H1 (cell line): ENCODE data around the gene HEATR1. TPM values are rescaled to one million over a fixed set of nuclear protein-coding genes. Genes with fewer than 3 reads are reported as not detected.

Experiments used
- CTCF ChIA-PET: fragments of 300-600 bp; sonication (Branson Sonifier 250); formaldehyde crosslinking; loops from one replicate; lab custom pipeline; 2021; ENCODE audit not compliant: partially characterized antibody; lab: Charles Lee
- POLR2A ChIA-PET: fragments of 300-600 bp; sonication (Branson Sonifier 250); formaldehyde crosslinking; loops from one replicate; lab custom pipeline; 2021; ENCODE audit warnings: inconsistent platforms; ENCODE audit not compliant: partially characterized antibody; lab: Charles Lee
- DNase-seq, 2 experiments: peaks; one replicate each; pipeline versions ENCODE4 v3.0.0 to v3.0.0-alpha.2; 2010 to 2022; ENCODE audit warnings: low spot score in 2 of 2, low read depth in 1 of 2, mixed read lengths in 1 of 2
- FAIRE-seq: peaks from 2 replicates; lab custom pipeline; 2011; peaks lifted over from hg19 to GRCh38; lab: Jason Lieb, UNC
- H2AFZ ChIP-seq: 2 replicates; pipeline ENCODE4 v1.8.1; 2012; ENCODE audit warnings: low read length, inconsistent platforms
- H2AK5ac ChIP-seq: 2 replicates; pipeline ENCODE4 v1.6.1; 2013; ENCODE audit warnings: low read depth, low read length
- H2BK120ac ChIP-seq: replicated peaks from 2 replicates; pipeline ENCODE3; 2013; ENCODE audit warnings: low read depth, low read length, inconsistent platforms
- H2BK12ac ChIP-seq: 2 replicates; pipeline ENCODE4 v1.6.1; 2013; ENCODE audit warnings: low read depth, low read length
- H2BK15ac ChIP-seq: 2 replicates; pipeline ENCODE4 v1.6.1; 2013; ENCODE audit warnings: low read length
- H2BK20ac ChIP-seq: 2 replicates; pipeline ENCODE4 v1.6.1; 2013; ENCODE audit warnings: low read length
- H2BK5ac ChIP-seq: 2 replicates; pipeline ENCODE4 v1.6.1; 2013; ENCODE audit warnings: low read depth, low read length
- H3K14ac ChIP-seq: 2 replicates; pipeline ENCODE4 v1.6.1; 2013; ENCODE audit warnings: inconsistent platforms; ENCODE audit not compliant: insufficient read length
- H3K18ac ChIP-seq: 2 replicates; pipeline ENCODE4 v1.6.1; 2013; ENCODE audit warnings: low read length; ENCODE audit errors: extremely low read depth
- H3K23ac ChIP-seq: 2 replicates; pipeline ENCODE4 v1.6.1; 2013; ENCODE audit warnings: inconsistent platforms; ENCODE audit not compliant: insufficient read length
- H3K23me2 ChIP-seq: 2 replicates; pipeline ENCODE4 v1.6.1; 2013; ENCODE audit warnings: low read depth, low read length
- H3K27ac ChIP-seq: 2 replicates; pipeline ENCODE4 v1.6.1; 2011; ENCODE audit warnings: low read depth, low read length, inconsistent platforms
- H3K27me3 ChIP-seq, 4 experiments: replicated peaks in 1 of 4; 1 replicate in 1 of 4; 2 replicates in 3 of 4; pipeline versions ENCODE4 v1.6.1 to v1.8.1; 2011 to 2013; ENCODE audit warnings: low read length in 3 of 4, mild to moderate bottlenecking in 3 of 4, inconsistent platforms in 2 of 4, mixed read lengths in 2 of 4, moderate library complexity in 1 of 4; ENCODE audit not compliant: control insufficient read depth in 3 of 4, insufficient read depth in 3 of 4; ENCODE audit errors: extremely low read depth in 1 of 4
- H3K36me3 ChIP-seq, 4 experiments: 2 replicates each; pipeline versions ENCODE4 v1.6.1 to v1.8.1; 2011 to 2013; ENCODE audit warnings: mild to moderate bottlenecking in 4 of 4, low read length in 3 of 4, moderate library complexity in 2 of 4, control low read depth in 1 of 4, inconsistent platforms in 1 of 4; ENCODE audit not compliant: insufficient read depth in 4 of 4, control insufficient read depth in 2 of 4
- H3K4ac ChIP-seq: replicated peaks from 2 replicates; pipeline ENCODE3; 2013; ENCODE audit warnings: low read length, low read depth, mixed read lengths, inconsistent platforms; ENCODE audit not compliant: insufficient read length
- H3K4me1 ChIP-seq, 4 experiments: replicated peaks in 1 of 4; 1 replicate in 1 of 4; 2 replicates in 3 of 4; pipeline versions ENCODE4 v1.6.1 to v1.8.1; 2011 to 2013; ENCODE audit warnings: low read length in 3 of 4, inconsistent platforms in 2 of 4, mixed read lengths in 1 of 4; ENCODE audit not compliant: insufficient read depth in 4 of 4, control insufficient read depth in 3 of 4
- H3K4me2 ChIP-seq, 2 experiments: 2 replicates each; pipeline versions ENCODE4 v1.6.1 to v1.8.1; 2011 to 2013; ENCODE audit warnings: low read depth in 2 of 2, low read length in 2 of 2, control low read depth in 1 of 2, inconsistent platforms in 1 of 2, mild to moderate bottlenecking in 1 of 2; ENCODE audit not compliant: insufficient read depth in 1 of 2
- H3K4me3 ChIP-seq, 4 experiments: fragments of 200-600, 300-600 bp in 1 of 4; sonication (generic), shearing (Covaris generic), sonication (Bioruptor Twin) in 1 of 4; 2 replicates each; pipeline versions ENCODE4 v1.5.1 to v1.8.1; 2011 to 2016; ENCODE audit warnings: low read length in 4 of 4, low read depth in 3 of 4, control low read depth in 2 of 4, inconsistent platforms in 2 of 4, mild to moderate bottlenecking in 2 of 4, mixed read lengths in 1 of 4, moderate library complexity in 1 of 4; ENCODE audit not compliant: insufficient read depth in 2 of 4; ENCODE audit errors: extremely low read depth in 1 of 4
- H3K56ac ChIP-seq: replicated peaks from 2 replicates; pipeline ENCODE3; 2013; ENCODE audit warnings: low read depth, mild to moderate bottlenecking, mixed read lengths, low read length, inconsistent platforms; ENCODE audit not compliant: insufficient read length
- H3K79me1 ChIP-seq: 2 replicates; pipeline ENCODE4 v1.6.1; 2013; ENCODE audit warnings: low read depth, low read length, control low read depth
- H3K79me2 ChIP-seq, 2 experiments: 2 replicates each; pipeline versions ENCODE4 v1.6.1 to v1.8.1; 2012 to 2013; ENCODE audit warnings: low read length in 2 of 2, mild to moderate bottlenecking in 2 of 2, inconsistent platforms in 1 of 2; ENCODE audit not compliant: insufficient read depth in 2 of 2, control insufficient read depth in 1 of 2
- H3K9ac ChIP-seq, 4 experiments: replicated peaks in 1 of 4; 1 replicate in 1 of 4; 2 replicates in 3 of 4; pipeline versions ENCODE4 v1.6.1 to v1.8.1; 2011 to 2013; ENCODE audit warnings: low read depth in 3 of 4, low read length in 3 of 4, control low read depth in 2 of 4, mild to moderate bottlenecking in 2 of 4, moderate library complexity in 2 of 4, inconsistent platforms in 1 of 4; ENCODE audit errors: extremely low read depth in 1 of 4
- H3K9me3 ChIP-seq, 2 experiments: 2 replicates each; pipeline versions ENCODE4 v1.6.1 to v1.8.1; 2012 to 2013; ENCODE audit warnings: mild to moderate bottlenecking in 2 of 2, moderate library complexity in 2 of 2, control low read depth in 1 of 2, inconsistent platforms in 1 of 2, low read depth in 1 of 2, low read length in 1 of 2, mixed read lengths in 1 of 2; ENCODE audit not compliant: insufficient read depth in 2 of 2
- H4K20me1 ChIP-seq, 2 experiments: replicated peaks in 1 of 2; 2 replicates each; pipeline versions ENCODE3 to v1.8.1; 2011 to 2013; ENCODE audit warnings: inconsistent platforms in 2 of 2, low read length in 2 of 2, mild to moderate bottlenecking in 1 of 2; ENCODE audit not compliant: insufficient read depth in 2 of 2, control insufficient read depth in 1 of 2
- H4K5ac ChIP-seq: 2 replicates; pipeline ENCODE4 v1.6.1; 2013; ENCODE audit warnings: low read length, low read depth, mixed read lengths, inconsistent platforms; ENCODE audit not compliant: insufficient read length
- H4K8ac ChIP-seq: 2 replicates; pipeline ENCODE4 v1.8.0; 2013; ENCODE audit warnings: mild to moderate bottlenecking, moderate library complexity, low read length, inconsistent platforms; ENCODE audit not compliant: insufficient read depth; ENCODE audit errors: extremely low read depth
- H4K91ac ChIP-seq: replicated peaks from 2 replicates; pipeline ENCODE3; 2013; ENCODE audit warnings: low read length, mixed read lengths, inconsistent platforms; ENCODE audit not compliant: insufficient read length
- BRCA1 ChIP-seq: IDR thresholded peaks from 2 replicates; pipeline ENCODE4 v1.6.1; 2012; ENCODE audit warnings: low read depth, low read length, improper control_type of control experiment
- CREB1 ChIP-seq: IDR thresholded peaks from 2 replicates; pipeline ENCODE4 v1.6.1; 2012; ENCODE audit warnings: inconsistent platforms
- GTF2F1 ChIP-seq: IDR thresholded peaks from 2 replicates; pipeline ENCODE4 v1.6.1; 2012; ENCODE audit warnings: low read depth, low read length, improper control_type of control experiment, borderline replicate concordance
- POU5F1 ChIP-seq: IDR thresholded peaks from 2 replicates; pipeline ENCODE4 v1.6.1; 2011; ENCODE audit warnings: low read depth, mild to moderate bottlenecking, low read length, moderate library complexity
- RAD21 ChIP-seq, 2 experiments: IDR thresholded peaks in 1 of 2; conservative IDR thresholded peaks in 1 of 2; 2 replicates each; pipeline ENCODE4 v1.6.1; 2011; ENCODE audit warnings: low read depth in 2 of 2, low read length in 2 of 2, improper control_type of control experiment in 1 of 2, inconsistent platforms in 1 of 2, mild to moderate bottlenecking in 1 of 2, moderate library complexity in 1 of 2
- RNF2 ChIP-seq: fragments of 200-900, 300-1000 bp; sonication (generic); IDR thresholded peaks from 2 replicates; pipeline ENCODE4 v1.7.1; 2016; ENCODE audit warnings: borderline replicate concordance, low read depth, mild to moderate bottlenecking, antibody characterized with exemption, low read length; ENCODE audit not compliant: poor library complexity, severe bottlenecking; ENCODE audit errors: missing control alignments
- TBP ChIP-seq: IDR thresholded peaks from 2 replicates; pipeline ENCODE4 v1.6.1; 2011; ENCODE audit warnings: low read depth, low read length, improper control_type of control experiment
- WGBS, 2 experiments: shearing (Covaris generic) in 1 of 2; methylation state at CpG; one replicate each; pipeline versions ENCODE4 v1.1.6 to v1.1.7; 2013 to 2015; ENCODE audit warnings: low lambda C conversion rate in 2 of 2, mixed read lengths in 2 of 2, inconsistent platforms in 1 of 2, low coverage in 1 of 2, missing lambda C conversion rate in 1 of 2; ENCODE audit not compliant: insufficient replicate concordance in 2 of 2, insufficient coverage in 1 of 2, insufficient read length in 1 of 2; ENCODE audit errors: extremely low coverage in 1 of 2, missing lambda C conversion rate in 1 of 2; 5-methylcytosine and 5-hydroxymethylcytosine counted together
- polyA plus RNA-seq, 7 experiments: library from polyadenylated mRNA; depleted of rRNA in 3 of 7; stranded (reverse) in 5 of 7; unstranded in 2 of 7; fragments of >200 nt in 5 of 7; fragments of 200-250 nt in 2 of 7; gene quantifications; 1 replicate in 5 of 7; 2 replicates in 1 of 7; 4 replicates in 1 of 7; pipeline versions ENCODE4 v1.2.1 to v1.2.3, GENCODE V29; 2011 to 2013; ENCODE audit warnings: missing spikeins in 2 of 7, mixed read lengths in 2 of 7
- total RNA-seq: library from RNA; stranded (reverse); fragmentation: NEBNext Ultra II Directional; extraction: Animal tissue kit (Norgen Biotek cat#: 25700); gene quantifications from 2 replicates; pipeline ENCODE4 v1.2.1, GENCODE V29; 2021
- TF ChIP-seq, protein P1 (sequence below): IDR thresholded peaks from 2 replicates; pipeline ENCODE4 v1.6.1; 2012; ENCODE audit warnings: inconsistent platforms

HEATR1 gene
- total and polyA plus RNA-seq, 2 of the 8 experiments (the other 6 are each of a cell fraction or from before 2014, with no cell fraction given): 13.0 to 95.8 TPM

DNA sequence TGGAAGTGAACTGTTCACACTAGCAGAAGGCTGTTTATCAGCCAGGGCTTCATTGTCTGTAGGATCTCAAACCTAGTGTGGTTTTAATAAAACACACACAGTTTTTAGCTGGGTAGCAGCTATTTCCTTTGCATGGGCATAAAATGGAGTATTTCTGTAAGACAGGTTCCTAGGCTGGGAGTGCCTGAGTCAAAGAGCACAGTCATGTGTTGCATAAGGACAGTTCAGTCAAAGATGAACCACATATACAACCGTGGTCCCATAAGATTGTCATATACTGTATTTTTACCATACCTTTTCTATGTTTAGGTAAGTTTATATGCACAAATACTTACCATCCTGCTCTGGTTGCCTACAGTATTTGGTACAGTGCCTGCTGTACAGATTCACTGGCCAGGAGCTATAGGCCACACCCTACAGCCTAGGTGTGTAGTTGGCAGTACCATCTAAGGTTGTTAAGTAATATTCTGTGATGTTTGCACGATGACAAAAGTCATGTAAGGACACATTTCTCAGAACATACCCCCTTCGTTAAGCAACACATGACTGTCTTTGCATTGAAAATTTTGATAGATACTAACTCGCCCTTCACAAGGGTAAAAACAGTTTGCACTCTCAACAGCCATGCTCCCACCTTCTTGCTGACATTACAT, 63.4 kb downstream of the HEATR1 start:
- no peak overlapping the region for H3K23ac ChIP-seq
- FAIRE-seq: no peak
- no peak overlapping the region for H3K18ac ChIP-seq
- H3K79me2 ChIP-seq: no peaks in the 10 kb centered on the region
- H4K91ac ChIP-seq: no peak overlapping the region
- no peak overlapping the region for H3K27ac ChIP-seq
- H2AFZ ChIP-seq: no peak overlapping the region
- TF ChIP-seq POU5F1 (no peak), TBP (no peak), RNF2 (no peak), CREB1 (no peak), RAD21 (IDR thresholded peaks at IDR 0.05 in 1 of 2, conservative IDR thresholded peaks at IDR 0.05 in 1 of 2; ENCODE audit: low read depth in 2 of 2, low read length in 2 of 2) (no peak), GTF2F1 (no peak), BRCA1 (no peak)
- TF ChIP-seq, protein P1, sequence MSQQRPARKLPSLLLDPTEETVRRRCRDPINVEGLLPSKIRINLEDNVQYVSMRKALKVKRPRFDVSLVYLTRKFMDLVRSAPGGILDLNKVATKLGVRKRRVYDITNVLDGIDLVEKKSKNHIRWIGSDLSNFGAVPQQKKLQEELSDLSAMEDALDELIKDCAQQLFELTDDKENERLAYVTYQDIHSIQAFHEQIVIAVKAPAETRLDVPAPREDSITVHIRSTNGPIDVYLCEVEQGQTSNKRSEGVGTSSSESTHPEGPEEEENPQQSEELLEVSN: no peak
- H4K8ac ChIP-seq: no peak overlapping the region
- no peak overlapping the region for H2BK12ac ChIP-seq
- H3K23me2 ChIP-seq: no peaks in the 10 kb centered on the region
- H2BK120ac ChIP-seq: no peak overlapping the region
- H3K4me3 ChIP-seq: no peak overlapping the region
- no peaks in the 10 kb centered on the region for H3K27me3 ChIP-seq
- no peak overlapping the region for H3K4ac ChIP-seq
- 92% methylated on average over 4 of the region's 4 CpGs; no CpG with 5 or more reads in 1 of the 2 experiments for WGBS, 2 experiments
- DNase-seq: no peak
- no peak overlapping the region for H3K9ac ChIP-seq
- no peaks in the 10 kb centered on the region for H3K4me1 ChIP-seq
- no peaks in the 10 kb centered on the region for H4K20me1 ChIP-seq
- ChIA-PET CTCF (interaction anchor here (0.6 kb wide), 1 partner anchor 164 kb away, joined by 3 read pairs; no protein-coding TSS in a partner anchor), POLR2A (interaction anchor here (1.4 kb wide), 1 partner anchor 437 kb away, joined by 4 read pairs; no protein-coding TSS in a partner anchor)
- no peak overlapping the region for H2BK20ac ChIP-seq
- no peak overlapping the region for H4K5ac ChIP-seq
- no peak overlapping the region for H2BK15ac ChIP-seq
- no peak overlapping the region for H3K14ac ChIP-seq
- H2BK5ac ChIP-seq: no peak overlapping the region
- H3K79me1 ChIP-seq: no peaks in the 10 kb centered on the region
- no peaks in the 10 kb centered on the region; a peak in 1 of 4 replicates for H3K9me3 ChIP-seq
- no peak overlapping the region for H3K56ac ChIP-seq
- no peak overlapping the region for H2AK5ac ChIP-seq
- no peak overlapping the region for H3K4me2 ChIP-seq
- peaks cover 6 to 30% (median 13%) of the 10 kb centered on the region in 4 experiments; a peak in 7 of 8 replicates for H3K36me3 ChIP-seq
